GM19468 (cell line): ENCODE data around the gene BAIAP2L1.

Experiments used
- ATAC-seq: cut with Tn5 transposase; IDR thresholded peaks from one replicate; pipeline ENCODE4 v1.9.1; 2021; ENCODE audit warnings: mild to moderate bottlenecking, moderate library complexity, moderate number of reproducible peaks; ENCODE audit not compliant: unreplicated experiment; ENCODE audit errors: extremely low read depth

The BAIAP2L1 gene

GRCh38 chr7:98283127-98283886 lies 117.6 kb downstream of the BAIAP2L1 start:
- no peak for ATAC-seq

GRCh38 chr7:98282703-98283102 lies 118.2 kb downstream of the BAIAP2L1 start:
- no peak for ATAC-seq

GRCh38 chr7:98281757-98282606 lies 118.9 kb downstream of the BAIAP2L1 start:
- ATAC-seq: peak; percentile 3

- peak; percentile 72 for ATAC-seq
Observed at GRCh38 chr7:98280791-98281756, 119.8 kb downstream of the BAIAP2L1 start, which contains the start of gene BRI3. Gene BRI3 (plus strand): TSS chr7:98281686. CDS start chr7:98281796, 110 bp downstream.

GRCh38 chr7:98280296-98280695 lies 120.6 kb downstream of the BAIAP2L1 start:
- ATAC-seq: no peak

GRCh38 chr7:98278936-98279335 lies 122.0 kb downstream of the BAIAP2L1 start:
- no peak for ATAC-seq

- no peak for ATAC-seq
Observed at GRCh38 chr7:98278408-98278807, 122.5 kb downstream of the BAIAP2L1 start.

GRCh38 chr7:98276241-98276761 lies 124.6 kb downstream of the BAIAP2L1 start:
- ATAC-seq: no peak

- ATAC-seq: no peak
Observed at GRCh38 chr7:98267303-98267702, 133.6 kb downstream of the BAIAP2L1 start.

GRCh38 chr7:98266840-98267239 lies 134.1 kb downstream of the BAIAP2L1 start:
- no peak for ATAC-seq

- ATAC-seq: no peak
Observed at GRCh38 chr7:98265841-98266271, 135.0 kb downstream of the BAIAP2L1 start.

- ATAC-seq: no peak
Observed at GRCh38 chr7:98257701-98258100, 143.2 kb downstream of the BAIAP2L1 start.

- ATAC-seq: no peak
Observed at GRCh38 chr7:98256431-98256830, 144.5 kb downstream of the BAIAP2L1 start.

GRCh38 chr7:98254951-98255610 lies 145.8 kb downstream of the BAIAP2L1 start:
- no peak for ATAC-seq

GRCh38 chr7:98254516-98254915 lies 146.4 kb downstream of the BAIAP2L1 start:
- ATAC-seq: no peak

GRCh38 chr7:98252425-98253054 lies 148.3 kb downstream of the BAIAP2L1 start:
- peak; percentile 3 for ATAC-seq

- ATAC-seq: peak; percentile 98
Observed at GRCh38 chr7:98251601-98252424, 149.1 kb downstream of the BAIAP2L1 start, which contains the start of gene TECPR1. Gene TECPR1 (minus strand): TSS chr7:98252232. CDS start chr7:98246146, 6,086 bp downstream.

GRCh38 chr7:98251231-98251600 lies 149.7 kb downstream of the BAIAP2L1 start:
- ATAC-seq: no peak
